NCI-H2081 (cell line): ENCODE results near the gene FMR1NB.

Experiments used
- DNase-seq, 2 experiments: peaks; one replicate each; lab custom pipeline; 2025; lab: John Stamatoyannopoulos, UW

The FMR1NB gene

GRCh38 chrX:148070504-148070877 lies 89.4 kb downstream of the FMR1NB start:
- DNase-seq, result no peak
